HL-60 (cell line): ENCODE data around the gene SYK.

ENCODE experiments used
- DNase-seq, 2 experiments: peaks; one replicate each; pipeline ENCODE4 v3.0.0-alpha.2; 2010 to 2020; ENCODE audit warnings: low read depth in 1 of 2, low spot score in 1 of 2
- H3K27ac ChIP-seq: fragments of 250-450 bp; sonication (Bioruptor Pico); replicated peaks from 2 replicates; pipeline ENCODE4 v1.5.1; 2020; ENCODE audit warnings: mild to moderate bottlenecking, moderate library complexity
- H3K27me3 ChIP-seq: fragments of 250-450 bp; sonication (Bioruptor Pico); 2 replicates; pipeline ENCODE4 v1.5.1; 2021; ENCODE audit warnings: mild to moderate bottlenecking, moderate library complexity; ENCODE audit not compliant: insufficient read depth, poor library complexity, severe bottlenecking
- H3K4me3 ChIP-seq: replicated peaks from 2 replicates; pipeline ENCODE4 v1.5.1; 2011; ENCODE audit warnings: mild to moderate bottlenecking, control low read depth, low read length; ENCODE audit not compliant: insufficient read depth
- GABPA ChIP-seq: IDR thresholded peaks from 2 replicates; pipeline ENCODE4 v1.6.1; 2012; ENCODE audit warnings: low read depth
- POLR2AphosphoS5 ChIP-seq: IDR thresholded peaks from 2 replicates; pipeline ENCODE4 v1.6.1; 2012; ENCODE audit warnings: low read depth
- SPI1 ChIP-seq: IDR thresholded peaks from 2 replicates; pipeline ENCODE4 v1.6.1; 2012; ENCODE audit warnings: low read depth, mild to moderate bottlenecking, borderline replicate concordance
- TF ChIP-seq, protein P1 (sequence below): IDR thresholded peaks from 2 replicates; pipeline ENCODE4 v1.6.1; 2012; ENCODE audit warnings: low read depth; ENCODE audit not compliant: insufficient replicate concordance
- TF ChIP-seq, protein P2 (sequence below): IDR thresholded peaks from one replicate; pipeline ENCODE4 v1.5.1; 2011; ENCODE audit warnings: low read length, control low read depth, inconsistent platforms; ENCODE audit not compliant: insufficient read depth

SYK gene

DNA sequence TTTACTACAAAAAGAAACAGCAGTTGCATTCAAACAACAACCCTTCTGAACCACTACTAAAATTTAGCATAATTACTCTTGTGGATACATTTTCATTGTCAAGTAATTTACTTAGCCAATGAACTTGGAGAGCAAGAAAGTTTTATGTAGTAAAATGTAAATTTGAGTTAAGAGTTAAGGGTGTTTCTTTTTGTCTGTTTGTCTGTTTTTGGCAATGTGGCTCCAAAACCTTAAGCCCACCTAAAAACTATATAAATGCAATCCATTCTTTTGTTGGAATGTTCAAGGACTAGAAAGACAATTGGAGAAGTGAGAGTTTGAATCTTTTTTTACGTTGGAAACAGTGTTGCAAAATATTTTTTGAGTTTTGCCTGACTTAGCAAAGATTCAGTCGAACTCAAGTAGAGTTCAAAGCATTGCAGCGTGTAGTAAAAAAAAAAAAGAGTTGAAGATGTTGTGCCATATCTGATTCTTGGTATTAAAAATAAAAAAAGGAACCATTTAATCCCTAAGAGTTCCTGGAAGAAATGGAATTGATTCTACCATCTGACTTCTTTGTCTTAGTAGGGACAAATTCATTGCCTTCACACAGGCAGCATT, 867 bp downstream of the SYK start:
- H3K4me3 ChIP-seq = peak overlapping the region; percentile 59
- H3K27ac ChIP-seq = peak overlapping the region; percentile 98
- DNase-seq = no peak
- TF ChIP-seq GABPA = no peak
- peak; percentile 48; the same call in 1 of the 2 replicates for TF ChIP-seq SPI1
- no peak for TF ChIP-seq POLR2AphosphoS5
- H3K27me3 ChIP-seq = no peaks in the 10 kb centered on the region

DNA sequence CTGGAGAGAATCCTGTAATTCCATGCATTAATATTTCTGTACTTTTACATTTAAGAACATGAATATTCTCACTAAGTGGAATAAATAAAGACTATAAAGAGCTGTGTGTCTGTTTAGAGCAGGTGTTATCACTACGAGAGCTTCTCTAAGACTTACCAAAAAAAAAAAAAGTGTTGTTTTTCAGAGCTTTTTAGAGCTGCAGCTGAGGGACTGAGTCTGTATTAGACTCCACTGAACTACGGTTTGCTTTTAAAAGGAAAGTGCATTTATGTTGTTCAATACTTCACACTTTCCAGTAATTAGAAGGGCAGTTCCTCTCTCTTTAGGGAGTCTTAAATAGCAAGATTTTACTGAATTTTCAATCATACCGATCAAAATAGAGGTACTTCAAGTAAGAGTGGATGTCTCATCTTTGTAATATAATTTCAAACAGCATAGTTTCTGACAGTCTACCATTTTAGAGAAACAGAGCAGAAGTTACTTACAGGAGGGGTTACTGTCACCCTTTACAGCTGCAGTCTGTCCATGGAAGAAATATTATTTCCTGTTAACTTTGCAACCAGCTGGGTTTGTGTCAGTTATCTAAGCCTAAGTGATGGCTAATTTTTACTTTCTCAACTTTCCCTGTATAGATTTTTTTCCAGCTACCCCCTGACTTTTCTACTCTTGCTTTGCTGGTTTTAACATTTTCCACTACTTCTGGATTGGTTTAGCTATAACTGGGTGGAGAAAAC, 2.4 kb downstream of the SYK start:
- Histone ChIP-seq H3K27me3 (no peaks in the 10 kb centered on the region), H3K27ac (peak overlapping the region; percentile 98), H3K4me3 (peak overlapping the region; percentile 59)
- no peak for DNase-seq
- TF ChIP-seq, protein P1, sequence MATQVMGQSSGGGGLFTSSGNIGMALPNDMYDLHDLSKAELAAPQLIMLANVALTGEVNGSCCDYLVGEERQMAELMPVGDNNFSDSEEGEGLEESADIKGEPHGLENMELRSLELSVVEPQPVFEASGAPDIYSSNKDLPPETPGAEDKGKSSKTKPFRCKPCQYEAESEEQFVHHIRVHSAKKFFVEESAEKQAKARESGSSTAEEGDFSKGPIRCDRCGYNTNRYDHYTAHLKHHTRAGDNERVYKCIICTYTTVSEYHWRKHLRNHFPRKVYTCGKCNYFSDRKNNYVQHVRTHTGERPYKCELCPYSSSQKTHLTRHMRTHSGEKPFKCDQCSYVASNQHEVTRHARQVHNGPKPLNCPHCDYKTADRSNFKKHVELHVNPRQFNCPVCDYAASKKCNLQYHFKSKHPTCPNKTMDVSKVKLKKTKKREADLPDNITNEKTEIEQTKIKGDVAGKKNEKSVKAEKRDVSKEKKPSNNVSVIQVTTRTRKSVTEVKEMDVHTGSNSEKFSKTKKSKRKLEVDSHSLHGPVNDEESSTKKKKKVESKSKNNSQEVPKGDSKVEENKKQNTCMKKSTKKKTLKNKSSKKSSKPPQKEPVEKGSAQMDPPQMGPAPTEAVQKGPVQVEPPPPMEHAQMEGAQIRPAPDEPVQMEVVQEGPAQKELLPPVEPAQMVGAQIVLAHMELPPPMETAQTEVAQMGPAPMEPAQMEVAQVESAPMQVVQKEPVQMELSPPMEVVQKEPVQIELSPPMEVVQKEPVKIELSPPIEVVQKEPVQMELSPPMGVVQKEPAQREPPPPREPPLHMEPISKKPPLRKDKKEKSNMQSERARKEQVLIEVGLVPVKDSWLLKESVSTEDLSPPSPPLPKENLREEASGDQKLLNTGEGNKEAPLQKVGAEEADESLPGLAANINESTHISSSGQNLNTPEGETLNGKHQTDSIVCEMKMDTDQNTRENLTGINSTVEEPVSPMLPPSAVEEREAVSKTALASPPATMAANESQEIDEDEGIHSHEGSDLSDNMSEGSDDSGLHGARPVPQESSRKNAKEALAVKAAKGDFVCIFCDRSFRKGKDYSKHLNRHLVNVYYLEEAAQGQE = no peak

DNA sequence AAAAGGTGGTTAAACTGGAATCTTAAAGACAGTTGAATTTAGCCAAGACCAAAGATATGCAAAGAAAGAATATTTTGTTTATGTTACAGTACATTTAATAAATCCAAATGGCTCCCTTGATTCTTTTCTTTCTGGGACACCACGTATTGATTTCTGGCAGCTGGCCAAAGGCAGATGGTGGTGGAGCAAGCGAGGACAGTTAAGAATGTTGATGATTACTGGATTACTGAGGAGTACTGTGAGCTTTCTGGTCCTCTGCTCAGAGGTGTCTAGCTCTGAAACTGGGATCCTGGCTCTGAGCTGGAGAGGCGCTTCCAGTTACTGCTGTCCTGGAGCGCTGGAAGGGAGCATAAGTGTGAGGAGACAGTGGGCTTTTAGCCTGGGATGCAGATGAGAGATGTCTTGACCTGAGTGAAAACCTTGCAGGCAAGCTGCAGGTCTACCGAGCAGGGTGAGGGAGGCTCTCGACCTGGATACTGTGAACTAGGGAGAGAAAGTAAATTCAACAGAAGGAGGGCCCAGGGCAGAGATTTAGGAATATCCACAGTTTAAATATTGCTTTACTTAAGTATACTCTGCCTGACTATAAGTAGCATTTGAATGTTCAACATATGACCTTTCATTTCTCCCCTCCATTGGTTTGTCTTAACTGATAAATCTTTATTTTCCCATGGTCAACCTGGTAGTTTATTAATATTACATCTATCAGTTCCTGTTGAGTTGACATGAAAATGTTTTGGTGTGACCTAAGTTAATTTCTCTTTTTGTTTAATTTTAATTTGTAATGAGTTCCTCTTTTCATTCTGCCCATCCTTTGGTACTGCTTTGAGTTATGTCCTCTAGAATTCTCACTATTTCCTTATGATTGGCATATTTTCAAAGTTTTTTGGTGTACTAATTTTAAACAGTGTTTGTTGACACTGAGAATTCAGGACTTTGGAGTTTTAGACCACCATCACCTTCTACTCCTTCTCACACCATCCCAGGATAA, 3.7 kb downstream of the SYK start:
- Histone ChIP-seq H3K27ac (0 out of 2 replicates have a peak overlapping the region, but pooled peaks have one; percentile 4), H3K4me3 (peak overlapping the region; percentile 59), H3K27me3 (no peaks in the 10 kb centered on the region)
- TF ChIP-seq SPI1 (peak; percentile 85), POLR2AphosphoS5 (no peak)
- DNase-seq = no peak

DNA sequence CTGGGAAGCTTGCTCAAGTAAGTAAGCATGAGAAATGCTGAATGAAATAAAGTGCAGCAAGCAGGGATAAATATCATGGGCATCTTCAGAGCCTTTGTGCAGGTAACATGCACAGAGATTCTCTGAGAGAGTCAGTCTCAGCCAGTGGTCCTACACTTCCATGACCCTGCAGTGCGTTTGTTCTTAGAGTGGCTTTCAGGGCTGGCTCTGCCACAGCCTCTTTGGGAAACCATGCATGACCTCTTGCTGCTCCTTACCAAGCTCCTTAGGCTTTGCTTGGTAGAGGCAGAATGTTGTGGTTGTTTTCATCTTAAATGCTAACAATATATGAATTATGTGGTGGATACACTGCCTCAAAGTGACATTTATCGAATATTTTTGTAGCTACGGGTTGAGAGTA, 5.4 kb downstream of the SYK start:
- Histone ChIP-seq H3K4me3 (no peak overlapping the region), H3K27ac (no peak overlapping the region), H3K27me3 (no peaks in the 10 kb centered on the region)
- TF ChIP-seq GABPA (no peak), SPI1 (no peak), POLR2AphosphoS5 (no peak)
- TF ChIP-seq, protein P1 = no peak
- TF ChIP-seq, protein P2, sequence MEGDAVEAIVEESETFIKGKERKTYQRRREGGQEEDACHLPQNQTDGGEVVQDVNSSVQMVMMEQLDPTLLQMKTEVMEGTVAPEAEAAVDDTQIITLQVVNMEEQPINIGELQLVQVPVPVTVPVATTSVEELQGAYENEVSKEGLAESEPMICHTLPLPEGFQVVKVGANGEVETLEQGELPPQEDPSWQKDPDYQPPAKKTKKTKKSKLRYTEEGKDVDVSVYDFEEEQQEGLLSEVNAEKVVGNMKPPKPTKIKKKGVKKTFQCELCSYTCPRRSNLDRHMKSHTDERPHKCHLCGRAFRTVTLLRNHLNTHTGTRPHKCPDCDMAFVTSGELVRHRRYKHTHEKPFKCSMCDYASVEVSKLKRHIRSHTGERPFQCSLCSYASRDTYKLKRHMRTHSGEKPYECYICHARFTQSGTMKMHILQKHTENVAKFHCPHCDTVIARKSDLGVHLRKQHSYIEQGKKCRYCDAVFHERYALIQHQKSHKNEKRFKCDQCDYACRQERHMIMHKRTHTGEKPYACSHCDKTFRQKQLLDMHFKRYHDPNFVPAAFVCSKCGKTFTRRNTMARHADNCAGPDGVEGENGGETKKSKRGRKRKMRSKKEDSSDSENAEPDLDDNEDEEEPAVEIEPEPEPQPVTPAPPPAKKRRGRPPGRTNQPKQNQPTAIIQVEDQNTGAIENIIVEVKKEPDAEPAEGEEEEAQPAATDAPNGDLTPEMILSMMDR = no peak
- DNase-seq = no peak

DNA sequence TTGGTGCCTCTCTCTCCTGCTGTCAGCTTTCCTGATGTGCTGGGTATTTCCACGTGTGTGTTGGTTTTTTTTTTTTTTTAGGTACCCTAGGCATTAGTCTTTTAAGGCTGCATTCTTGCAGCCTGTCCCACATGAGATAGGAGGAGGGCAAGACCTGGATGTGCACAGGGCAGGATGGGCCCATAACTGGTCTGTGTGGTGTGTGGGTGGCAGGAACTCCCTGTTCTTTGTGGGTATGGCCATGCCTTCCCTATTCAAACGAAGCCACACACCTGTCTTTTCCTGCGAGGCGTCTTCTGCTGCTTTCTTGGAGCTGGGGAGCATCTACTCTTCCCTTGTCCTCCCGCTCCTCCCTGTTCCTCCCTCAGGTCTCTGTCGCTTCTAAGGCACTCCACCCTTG, 6.8 kb downstream of the SYK start:
- H3K27me3 ChIP-seq = no peaks in the 10 kb centered on the region
- no peak overlapping the region for H3K27ac ChIP-seq
- TF ChIP-seq POLR2AphosphoS5 (no peak), SPI1 (no peak), GABPA (no peak)
- TF ChIP-seq, protein P1 = no peak
- TF ChIP-seq, protein P2 = no peak
- DNase-seq = no peak
- no peak overlapping the region for H3K4me3 ChIP-seq
